HepG2 (cell line): ENCODE results near the gene ATOH8. TPM values are rescaled to one million over a fixed set of nuclear protein-coding genes. Genes with fewer than 3 reads are reported as not detected.
A peak's percentile ranks its signal among the peaks of the same experiment; 100 is the strongest.

Source experiments
- ATAC-seq: fragments of 200-7000 bp; cut with Tn5 transposase; 3 replicates; pipeline ENCODE4 v1.9.1; 2020; ENCODE audit warnings: mild to moderate bottlenecking, moderate library complexity
- BruUV-seq: library from RNA; stranded (reverse); fragments of 400-500 nt; replicated peaks from 2 replicates; lab custom pipeline; 2021; lab: Mats Ljungman, UMichigan
- CTCF ChIA-PET: fragments of 300-600 bp; formaldehyde crosslinking; extraction: SDS; loops from one replicate; lab custom pipeline; 2021; ENCODE audit warnings: low total read pairs, inconsistent platforms, low intra/inter-chr PET ratio; lab: Yijun Ruan, JAX
- POLR2A ChIA-PET: fragments of 350-600 bp; sonication (Branson Sonifier 250); formaldehyde crosslinking; loops from one replicate; lab custom pipeline; 2020; ENCODE audit warnings: antibody characterized with exemption, inconsistent platforms; lab: Yijun Ruan, JAX
- DNase-seq: peaks from one replicate; pipeline ENCODE4 v3.0.0-alpha.2; 2015; ENCODE audit warnings: low spot score
- FAIRE-seq: peaks from 3 replicates; lab custom pipeline; 2011; peaks lifted over from hg19 to GRCh38; lab: Jason Lieb, UNC
- H2AFZ ChIP-seq: one replicate; pipeline ENCODE4 v1.6.1; 2011; ENCODE audit warnings: low read length, inconsistent platforms
- H3K27ac ChIP-seq: fragments of 300-600 bp; 3 replicates; pipeline ENCODE4 v1.8.0; 2011; ENCODE audit warnings: mixed run types, mild to moderate bottlenecking, mixed read lengths, low read length, inconsistent platforms; ENCODE audit not compliant: insufficient read depth; ENCODE audit errors: extremely low read length
- H3K27me3 ChIP-seq, 2 experiments: fragments of 200-600 bp in 1 of 2; 2 replicates in 1 of 2; 3 replicates in 1 of 2; pipeline versions ENCODE4 v1.6.0 to v1.8.0; 2011; ENCODE audit warnings: low read length in 2 of 2, mild to moderate bottlenecking in 2 of 2, moderate library complexity in 2 of 2, inconsistent platforms in 1 of 2; ENCODE audit not compliant: insufficient read depth in 2 of 2, control insufficient read depth in 1 of 2
- H3K36me3 ChIP-seq, 2 experiments: fragments of 200-600 bp in 1 of 2; replicated peaks in 1 of 2; 2 replicates in 1 of 2; 3 replicates in 1 of 2; pipeline versions ENCODE4 v1.5.1 to v1.8.0; 2011; ENCODE audit warnings: low read length in 2 of 2, inconsistent platforms in 1 of 2; ENCODE audit not compliant: insufficient read depth in 2 of 2, control insufficient read depth in 1 of 2
- H3K4me1 ChIP-seq: 2 replicates; pipeline ENCODE4 v1.5.1; 2012; ENCODE audit warnings: low read length, inconsistent platforms; ENCODE audit not compliant: insufficient read depth
- H3K4me2 ChIP-seq: 2 replicates; pipeline ENCODE4 v1.6.0; 2011; ENCODE audit warnings: low read depth, low read length, inconsistent platforms
- H3K4me3 ChIP-seq, 3 experiments: fragments of 200-600 bp in 1 of 3; sonication (generic), shearing (Covaris generic) in 1 of 3; replicated peaks in 1 of 3; 2 replicates each; pipeline ENCODE4 v1.5.1; 2011 to 2016; ENCODE audit warnings: low read length in 3 of 3, inconsistent platforms in 2 of 3, low read depth in 2 of 3, mild to moderate bottlenecking in 2 of 3, control low read depth in 1 of 3, mixed read lengths in 1 of 3; ENCODE audit not compliant: insufficient read depth in 1 of 3
- H3K79me2 ChIP-seq: one replicate; pipeline ENCODE4 v1.6.1; 2011; ENCODE audit warnings: low read length, inconsistent platforms; ENCODE audit not compliant: insufficient read depth
- H3K9ac ChIP-seq: 2 replicates; pipeline ENCODE4 v1.6.0; 2011; ENCODE audit warnings: mild to moderate bottlenecking, low read depth, low read length, inconsistent platforms; ENCODE audit not compliant: insufficient read depth
- H3K9me3 ChIP-seq: 2 replicates; pipeline ENCODE4 v1.5.1; 2012; ENCODE audit warnings: mild to moderate bottlenecking, low read length
- H4K20me1 ChIP-seq: 2 replicates; pipeline ENCODE4 v1.6.0; 2011; ENCODE audit warnings: inconsistent platforms, mild to moderate bottlenecking, low read length, moderate library complexity; ENCODE audit not compliant: insufficient read depth
- FOXC1 ChIP-seq: sonication (generic); formaldehyde crosslinking; IDR thresholded peaks from 2 replicates; pipeline ENCODE4 v1.8.0; 2022; ENCODE audit warnings: mild to moderate bottlenecking, missing genetic modification reagents, borderline replicate concordance
- MTF1 ChIP-seq: sonication (generic); formaldehyde crosslinking; IDR thresholded peaks from 2 replicates; pipeline ENCODE4 v1.5.0; 2020; ENCODE audit warnings: missing genetic modification reagents
- NRL ChIP-seq: sonication (generic); formaldehyde crosslinking; IDR thresholded peaks from 2 replicates; pipeline ENCODE4 v1.5.0; 2020; ENCODE audit warnings: missing genetic modification reagents, mild to moderate bottlenecking, moderate library complexity, borderline replicate concordance
- PHF5A ChIP-seq: IDR thresholded peaks from one replicate; pipeline ENCODE4 v1.6.1; 2018; ENCODE audit warnings: low read depth, missing genetic modification reagents; ENCODE audit not compliant: unreplicated experiment
- PTBP1 ChIP-seq: fragments of 200-400 bp; formaldehyde crosslinking; IDR thresholded peaks from 2 replicates; pipeline ENCODE4 v1.6.1; 2018; ENCODE audit warnings: low read length, low read depth; ENCODE audit not compliant: poor library complexity, severe bottlenecking
- TSC22D2 ChIP-seq: sonication (generic); formaldehyde crosslinking; IDR thresholded peaks from 2 replicates; pipeline ENCODE4 v1.5.1; 2020; ENCODE audit warnings: missing genetic modification reagents, mild to moderate bottlenecking, borderline replicate concordance
- ZFP82 ChIP-seq: sonication (generic); formaldehyde crosslinking; IDR thresholded peaks from 2 replicates; pipeline ENCODE4 v1.5.1; 2020; ENCODE audit warnings: mild to moderate bottlenecking, missing genetic modification reagents, borderline replicate concordance
- ZNF34 ChIP-seq: sonication (generic); formaldehyde crosslinking; IDR thresholded peaks from 2 replicates; pipeline ENCODE4 v1.4.0; 2020; ENCODE audit warnings: mild to moderate bottlenecking, missing genetic modification reagents, borderline replicate concordance
- ZNF883 ChIP-seq: sonication (generic); formaldehyde crosslinking; IDR thresholded peaks from 2 replicates; pipeline ENCODE4 v1.5.1; 2020; ENCODE audit warnings: mild to moderate bottlenecking, missing genetic modification reagents; ENCODE audit errors: not compliant biosample characterization
- ZNF891 ChIP-seq: sonication (generic); formaldehyde crosslinking; IDR thresholded peaks from 2 replicates; pipeline ENCODE4 v1.5.0; 2020; ENCODE audit warnings: mild to moderate bottlenecking, missing genetic modification reagents
- WGBS: methylation state at CpG from one replicate; pipeline ENCODE4 v1.1.6; 2017; ENCODE audit warnings: low lambda C conversion rate; 5-methylcytosine and 5-hydroxymethylcytosine counted together
- in situ Hi-C: cut with HindIII; loops from 2 replicates; pipeline ENCODE4 v1.10.0; 2017; ENCODE audit warnings: low pct_unique_long_range_greater_than_20kb; ENCODE audit not compliant: extremely low pct_ligation_motif_present
- intact Hi-C: fragments of 100-400 bp; cut with micrococcal nuclease; formaldehyde crosslinking; loops from one replicate; pipeline ENCODE4 v1.10.0; 2022; ENCODE audit not compliant: unreplicated experiment
- polyA plus RNA-seq, 8 experiments: library from polyadenylated mRNA; depleted of rRNA in 3 of 8; stranded (reverse) in 7 of 8; unstranded in 1 of 8; fragments of >200 nt; fragmentation: Illumina TruSeq in 4 of 8; extraction: Trizol in 4 of 8; gene quantifications; 2 replicates each; pipeline versions ENCODE4 v1.2.1 to v1.2.3, GENCODE V29; 2011 to 2016; ENCODE audit warnings: low read depth in 4 of 8, missing spikeins in 1 of 8, mixed read lengths in 1 of 8; ENCODE audit not compliant: insufficient read depth in 1 of 8
- total RNA-seq, 5 experiments: library from RNA; depleted of rRNA; stranded (reverse); fragments of >200 nt; fragmentation: Illumina TruSeq; extraction: Trizol; gene quantifications; 2 replicates each; pipeline ENCODE4 v1.2.3, GENCODE V29; 2016; ENCODE audit warnings: low read depth in 1 of 5
- TF ChIP-seq, protein P1 (sequence below): IDR thresholded peaks from 2 replicates; pipeline ENCODE4 v1.6.1; 2012; ENCODE audit warnings: low read length, improper control_type of control experiment
- TF ChIP-seq, protein P2 (sequence below): sonication (generic); formaldehyde crosslinking; IDR thresholded peaks from 2 replicates; pipeline ENCODE4 v1.8.0; 2022; ENCODE audit warnings: missing genetic modification reagents, mild to moderate bottlenecking, borderline replicate concordance
- TF ChIP-seq, protein P3 (sequence below): sonication (generic); formaldehyde crosslinking; IDR thresholded peaks from 2 replicates; pipeline ENCODE4 v1.4.0; 2020; ENCODE audit warnings: mild to moderate bottlenecking, low read depth, missing genetic modification reagents

The ATOH8 gene
- total and polyA plus RNA-seq, 2 of the 13 experiments (the other 11 are each of a cell fraction or from before 2014, with no cell fraction given) = 0.13 to 0.61 TPM

DNA sequence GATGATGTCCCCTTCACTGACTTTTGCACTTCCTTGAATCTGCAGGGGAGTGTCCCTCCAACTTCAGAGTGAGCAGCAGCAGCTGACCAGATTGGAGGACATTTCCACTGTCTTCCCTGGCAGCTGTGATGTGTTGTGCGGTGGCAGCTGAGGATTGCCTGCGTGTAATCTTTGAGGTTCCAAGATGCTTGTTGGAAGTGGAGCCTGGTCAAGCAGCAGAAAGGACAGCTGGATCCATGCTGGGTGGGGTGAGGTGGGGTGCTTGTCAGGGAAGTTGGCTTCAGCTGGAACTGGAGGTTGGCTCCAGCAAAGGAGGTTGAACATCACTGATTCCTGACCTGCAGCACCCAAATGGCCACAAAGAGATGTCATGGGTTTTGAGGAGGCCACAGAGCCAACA, 70.2 kb downstream of the ATOH8 start (continued):
- TF ChIP-seq, protein P1, sequence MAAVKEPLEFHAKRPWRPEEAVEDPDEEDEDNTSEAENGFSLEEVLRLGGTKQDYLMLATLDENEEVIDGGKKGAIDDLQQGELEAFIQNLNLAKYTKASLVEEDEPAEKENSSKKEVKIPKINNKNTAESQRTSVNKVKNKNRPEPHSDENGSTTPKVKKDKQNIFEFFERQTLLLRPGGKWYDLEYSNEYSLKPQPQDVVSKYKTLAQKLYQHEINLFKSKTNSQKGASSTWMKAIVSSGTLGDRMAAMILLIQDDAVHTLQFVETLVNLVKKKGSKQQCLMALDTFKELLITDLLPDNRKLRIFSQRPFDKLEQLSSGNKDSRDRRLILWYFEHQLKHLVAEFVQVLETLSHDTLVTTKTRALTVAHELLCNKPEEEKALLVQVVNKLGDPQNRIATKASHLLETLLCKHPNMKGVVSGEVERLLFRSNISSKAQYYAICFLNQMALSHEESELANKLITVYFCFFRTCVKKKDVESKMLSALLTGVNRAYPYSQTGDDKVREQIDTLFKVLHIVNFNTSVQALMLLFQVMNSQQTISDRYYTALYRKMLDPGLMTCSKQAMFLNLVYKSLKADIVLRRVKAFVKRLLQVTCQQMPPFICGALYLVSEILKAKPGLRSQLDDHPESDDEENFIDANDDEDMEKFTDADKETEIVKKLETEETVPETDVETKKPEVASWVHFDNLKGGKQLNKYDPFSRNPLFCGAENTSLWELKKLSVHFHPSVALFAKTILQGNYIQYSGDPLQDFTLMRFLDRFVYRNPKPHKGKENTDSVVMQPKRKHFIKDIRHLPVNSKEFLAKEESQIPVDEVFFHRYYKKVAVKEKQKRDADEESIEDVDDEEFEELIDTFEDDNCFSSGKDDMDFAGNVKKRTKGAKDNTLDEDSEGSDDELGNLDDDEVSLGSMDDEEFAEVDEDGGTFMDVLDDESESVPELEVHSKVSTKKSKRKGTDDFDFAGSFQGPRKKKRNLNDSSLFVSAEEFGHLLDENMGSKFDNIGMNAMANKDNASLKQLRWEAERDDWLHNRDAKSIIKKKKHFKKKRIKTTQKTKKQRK = no peak
- TF ChIP-seq ZFP82 (CRISPR knock-in tag) (no peak), ZNF34 (CRISPR knock-in tag) (no peak)
- TF ChIP-seq, protein P2, sequence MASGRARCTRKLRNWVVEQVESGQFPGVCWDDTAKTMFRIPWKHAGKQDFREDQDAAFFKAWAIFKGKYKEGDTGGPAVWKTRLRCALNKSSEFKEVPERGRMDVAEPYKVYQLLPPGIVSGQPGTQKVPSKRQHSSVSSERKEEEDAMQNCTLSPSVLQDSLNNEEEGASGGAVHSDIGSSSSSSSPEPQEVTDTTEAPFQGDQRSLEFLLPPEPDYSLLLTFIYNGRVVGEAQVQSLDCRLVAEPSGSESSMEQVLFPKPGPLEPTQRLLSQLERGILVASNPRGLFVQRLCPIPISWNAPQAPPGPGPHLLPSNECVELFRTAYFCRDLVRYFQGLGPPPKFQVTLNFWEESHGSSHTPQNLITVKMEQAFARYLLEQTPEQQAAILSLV (CRISPR knock-in tag) = no peak

DNA sequence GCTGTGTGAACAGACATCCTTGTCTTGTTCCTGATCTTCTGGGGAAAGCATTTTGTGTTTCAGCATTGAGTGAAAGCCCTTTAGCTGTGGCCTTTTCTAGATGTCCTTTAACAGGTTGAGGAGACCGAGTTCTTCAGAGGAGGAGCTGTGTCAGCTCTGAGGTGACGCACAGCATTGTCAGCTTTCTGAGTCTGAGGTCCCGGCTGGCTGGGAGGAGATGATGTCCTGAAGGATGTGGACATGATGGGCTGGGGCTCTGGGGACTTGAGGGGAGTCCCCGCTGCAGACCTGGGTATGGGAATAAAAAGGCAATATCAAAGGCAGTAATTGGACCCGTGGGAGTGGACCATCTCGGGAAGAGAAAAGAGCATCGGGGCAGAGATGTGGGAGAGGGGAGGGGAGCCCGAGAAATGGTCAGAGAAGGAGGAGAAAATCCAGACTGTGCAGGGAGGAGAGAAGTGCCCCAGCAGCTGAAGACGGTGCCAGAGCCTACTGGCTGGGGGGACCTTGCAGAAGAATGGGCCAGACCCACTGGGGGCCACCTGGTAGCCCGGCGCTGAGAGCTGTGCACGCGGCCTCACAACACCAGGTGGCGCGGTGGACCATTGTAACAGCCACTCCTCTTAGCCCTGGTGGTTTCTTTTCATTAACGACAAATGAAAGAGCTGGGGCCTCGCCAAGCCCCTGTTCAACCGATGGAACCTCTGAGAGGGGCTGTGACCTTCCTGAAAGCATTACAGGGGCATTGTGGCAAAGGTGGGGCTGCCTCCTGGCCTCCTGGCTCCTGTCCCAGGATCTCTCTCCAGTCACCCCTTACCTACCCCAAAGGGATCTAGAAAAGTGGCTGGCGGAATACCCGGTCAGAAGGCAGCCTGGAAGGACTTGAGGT, 73.4 kb downstream of the ATOH8 start:
- DNase-seq = peak; percentile 48
- H2AFZ ChIP-seq = peak overlapping the region; percentile 47
- CTCF ChIA-PET = interaction anchor here (1.0 to 3.6 kb wide), 4 partner anchors 62 to 541 kb away, joined by 3 to 33 read pairs (median 6); partner anchors contain the start of gene ST3GAL5
- H4K20me1 ChIP-seq = no peaks in the 10 kb centered on the region
- H3K4me2 ChIP-seq = peak overlapping the region; percentile 80
- in situ Hi-C loops = loop anchor here (5.0 kb wide), 1 partner anchor 250 kb away; no protein-coding TSS in a partner anchor
- POLR2A ChIA-PET = interaction anchor here (0.8 kb wide), 1 partner anchor 279 kb away, joined by 3 read pairs; the partner anchor contains the start of genes POLR1A and PTCD3
- WGBS = 14% methylated on average over 20 of the region's 20 CpGs
- H3K9ac ChIP-seq = peak overlapping the region; percentile 35; the same call in 1 of the 2 replicates
- H3K79me2 ChIP-seq = no peaks in the 10 kb centered on the region
- peaks cover 3 to 8% of the 10 kb centered on the region in 2 experiments; a peak in 2 of 5 replicates for H3K27me3 ChIP-seq
- BruUV-seq = no TSS peak
- peak; percentile 99 for ATAC-seq
- peaks cover 6% of the 10 kb centered on the region; the same call in 1 of the 2 replicates for H3K4me1 ChIP-seq
- no peak overlapping the region for H3K27ac ChIP-seq
- intact Hi-C loops = loop anchor here (1.0 to 5.0 kb wide), 2 partner anchors 253 to 545 kb away; no protein-coding TSS in a partner anchor
- no peaks in the 10 kb centered on the region for H3K9me3 ChIP-seq
- no peaks in the 10 kb centered on the region for H3K36me3 ChIP-seq
- peak; percentile 60 for FAIRE-seq
- peak overlapping the region; percentile 34 to 69 (median 36); a peak in 5 of 6 replicates for H3K4me3 ChIP-seq
- peak; percentile 66; the same call in 1 of the 2 replicates for TF ChIP-seq FOXC1
- TF ChIP-seq, protein P3, sequence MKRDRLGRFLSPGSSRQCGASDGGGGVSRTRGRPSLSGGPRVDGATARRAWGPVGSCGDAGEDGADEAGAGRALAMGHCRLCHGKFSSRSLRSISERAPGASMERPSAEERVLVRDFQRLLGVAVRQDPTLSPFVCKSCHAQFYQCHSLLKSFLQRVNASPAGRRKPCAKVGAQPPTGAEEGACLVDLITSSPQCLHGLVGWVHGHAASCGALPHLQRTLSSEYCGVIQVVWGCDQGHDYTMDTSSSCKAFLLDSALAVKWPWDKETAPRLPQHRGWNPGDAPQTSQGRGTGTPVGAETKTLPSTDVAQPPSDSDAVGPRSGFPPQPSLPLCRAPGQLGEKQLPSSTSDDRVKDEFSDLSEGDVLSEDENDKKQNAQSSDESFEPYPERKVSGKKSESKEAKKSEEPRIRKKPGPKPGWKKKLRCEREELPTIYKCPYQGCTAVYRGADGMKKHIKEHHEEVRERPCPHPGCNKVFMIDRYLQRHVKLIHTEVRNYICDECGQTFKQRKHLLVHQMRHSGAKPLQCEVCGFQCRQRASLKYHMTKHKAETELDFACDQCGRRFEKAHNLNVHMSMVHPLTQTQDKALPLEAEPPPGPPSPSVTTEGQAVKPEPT (CRISPR knock-in tag) = 0 out of 2 replicates have a peak, but pooled peaks have one; percentile 27
- 0 out of 2 replicates have a peak, but pooled peaks have one; percentile 41 for TF ChIP-seq TSC22D2 (CRISPR knock-in tag)
- TF ChIP-seq ZNF883 (CRISPR knock-in tag) = peak; percentile 51
- no peak for TF ChIP-seq PHF5A (CRISPR knock-in tag)
- peak; percentile 10; the same call in 1 of the 2 replicates for TF ChIP-seq NRL
- TF ChIP-seq PTBP1 = no peak
- no peak for TF ChIP-seq MTF1 (CRISPR knock-in tag)
- TF ChIP-seq ZNF891 (CRISPR knock-in tag) = no peak
